Mammary epithelial cell (primary cell): ENCODE data around the gene POLR2J2.
"Not testable (repeated sequence)": the region's sequence is repeated elsewhere in the genome, so short reads cannot be mapped to it uniquely, and the experiment has no call there.

Experiments
- CTCF ChIP-seq, 2 donors: IDR thresholded peaks in 1 of 2; conservative IDR thresholded peaks in 1 of 2; 2 replicates each; pipeline ENCODE4 v1.5.1; 2011 to 2012; ENCODE audit warnings: inconsistent platforms in 2 of 2, low read length in 2 of 2, mild to moderate bottlenecking in 2 of 2, control low read depth in 1 of 2, low read depth in 1 of 2; ENCODE audit not compliant: insufficient read depth in 1 of 2; ENCODE audit errors: extremely low read depth in 1 of 2
- EZH2 ChIP-seq: IDR thresholded peaks from 2 replicates; pipeline ENCODE4 v1.6.1; 2012; ENCODE audit warnings: low read length, inconsistent platforms, borderline replicate concordance

- TF ChIP-seq CTCF (conservative IDR thresholded peaks at IDR 0.05 in 1 of 2, IDR thresholded peaks at IDR 0.05 in 1 of 2; ENCODE audit: extremely low read depth in 1 of 2, insufficient read depth in 1 of 2, low read depth in 1 of 2, low read length in 2 of 2); EZH2: not testable (repeated sequence)
Observed at GRCh38 chr7:102666850-102667249, 4.6 kb downstream of the POLR2J2 start.
